Measurements from ENCODE around the gene ZNF679.
"Not testable (repeated sequence)": the region's sequence is repeated elsewhere in the genome, so short reads cannot be mapped to it uniquely, and the experiment has no call there.

ZNF679 gene

DNA sequence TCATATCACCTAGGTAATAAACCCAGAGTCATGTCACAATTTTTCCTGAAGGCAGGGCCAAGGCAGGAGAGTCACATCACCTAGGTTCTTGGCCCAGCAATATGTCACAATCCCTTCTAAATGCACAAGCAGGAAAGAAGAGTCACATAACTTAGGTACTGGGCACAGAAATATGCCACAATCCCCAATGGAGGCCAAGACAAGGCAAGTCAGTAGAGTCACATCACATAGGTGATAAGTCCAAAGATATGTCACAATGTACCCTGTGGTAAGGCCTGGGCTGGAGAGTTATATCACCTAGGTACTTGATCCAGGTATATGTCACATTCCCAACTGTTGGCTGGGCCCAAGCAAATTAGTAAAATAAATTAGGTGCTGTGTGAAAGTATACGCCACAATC lies at the start of gene ZNF679:
ZNF679 (plus strand) TSS at position 301 of the 400 bp plus-strand sequence. CDS start 20,644 bp downstream, outside the sequence.
- not testable (repeated sequence) for DNase-seq

DNA sequence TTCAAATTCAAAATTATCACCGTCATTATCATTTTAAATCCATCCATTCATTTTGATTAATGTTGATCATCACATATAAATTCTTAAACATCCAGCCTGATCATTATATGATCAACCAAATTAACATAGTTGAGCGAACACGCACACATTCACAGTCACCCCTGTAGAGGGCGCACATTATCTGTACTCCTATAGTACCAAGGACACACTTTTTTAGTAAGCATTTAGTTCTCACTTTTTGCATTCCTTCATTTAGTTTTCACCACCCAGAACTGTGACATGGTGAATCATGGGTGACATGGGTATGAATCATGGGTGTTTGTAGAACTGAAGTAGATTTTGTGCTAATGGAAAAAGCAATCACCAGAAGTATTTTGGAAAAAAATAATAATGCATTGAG lies 47.3 kb upstream of the ZNF679 start:
- DNase-seq = no peak

DNA sequence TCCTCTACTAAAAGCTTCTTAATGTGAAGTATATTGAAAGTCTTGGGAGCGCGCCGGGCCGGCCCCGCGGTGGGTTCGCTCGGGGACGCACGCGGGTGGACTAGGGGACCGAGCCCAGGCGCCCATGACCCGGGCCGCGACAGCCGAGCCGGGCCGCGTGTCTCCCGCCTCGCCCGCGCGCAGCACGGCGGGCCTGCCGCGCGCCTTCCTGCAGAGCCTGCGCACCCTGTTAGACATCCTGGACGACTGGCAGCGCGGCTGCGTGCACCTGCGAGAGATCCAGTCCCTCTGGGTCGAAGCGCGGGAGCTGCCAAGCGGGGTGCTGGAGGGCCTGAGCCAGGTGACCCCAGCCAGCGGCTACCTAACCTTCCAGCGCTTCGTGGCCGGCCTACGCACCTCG lies 46.7 kb upstream of the ZNF679 start:
- no peak for DNase-seq

DNA sequence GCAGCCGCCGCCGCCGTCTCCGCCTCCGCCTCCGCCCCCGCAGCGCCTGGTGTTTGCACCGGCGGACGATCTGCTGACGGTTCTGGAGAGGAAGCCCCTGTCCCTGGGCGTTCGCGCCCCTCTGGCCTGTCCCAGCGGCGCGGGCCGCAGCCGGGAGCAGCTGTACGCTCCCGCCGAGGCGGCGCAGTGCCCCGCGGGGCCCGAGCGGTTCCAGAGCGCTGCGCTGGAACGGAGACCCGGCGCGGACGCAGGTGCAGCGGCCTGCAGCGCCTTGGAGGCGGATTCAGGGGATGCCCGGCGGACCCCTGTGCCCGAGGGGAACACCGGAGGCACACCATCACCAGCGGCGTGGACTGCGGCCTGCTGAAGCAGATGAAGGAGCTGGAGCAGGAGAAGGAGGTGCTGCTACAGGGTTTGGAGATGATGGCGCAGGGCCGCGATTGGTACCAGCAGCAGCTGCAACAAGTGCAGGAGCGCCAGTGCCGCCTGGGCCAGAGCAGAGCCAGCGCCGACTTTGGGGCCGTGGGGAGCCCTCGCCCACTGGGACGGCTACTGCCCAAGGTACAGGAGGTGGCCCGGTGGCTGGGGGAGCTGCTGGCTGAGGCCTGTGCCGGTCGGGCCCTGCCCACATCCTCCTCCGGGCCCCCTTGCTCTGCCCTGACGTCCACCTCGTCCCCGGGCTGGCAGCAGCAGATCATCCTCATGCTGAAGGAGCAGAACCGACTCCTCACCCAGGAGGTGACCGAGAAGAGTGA lies 46.1 kb upstream of the ZNF679 start:
- no peak for DNase-seq

DNA sequence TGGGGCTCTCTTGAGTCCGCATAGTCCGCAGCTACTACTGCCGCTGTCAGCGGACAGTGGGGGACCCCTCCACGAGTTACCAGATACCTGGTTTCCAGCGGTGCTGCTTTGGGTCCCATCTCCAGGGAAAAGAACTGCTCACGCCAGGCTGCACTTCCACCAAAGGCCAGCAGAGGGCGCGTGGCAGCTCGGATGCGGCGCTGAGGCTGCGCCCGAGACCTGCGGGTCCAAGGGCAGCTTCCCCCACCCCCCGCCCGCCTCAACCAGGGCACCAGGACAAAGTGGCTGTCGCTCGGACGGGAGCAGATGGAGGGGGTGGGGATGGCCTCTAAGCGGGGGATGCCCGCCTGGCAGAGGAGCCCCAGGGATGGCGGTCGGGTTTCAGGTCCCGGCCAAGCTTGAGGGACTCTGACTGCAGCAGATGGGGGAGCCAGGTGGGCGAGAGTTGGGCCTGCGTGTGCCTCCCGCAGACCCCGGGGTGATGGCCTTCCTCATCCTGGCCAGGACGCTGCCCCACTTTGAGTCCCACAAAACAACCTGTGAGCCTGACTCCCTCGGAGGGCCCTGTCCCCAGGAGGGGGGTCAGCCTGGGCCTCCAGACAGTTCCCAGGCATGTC lies 45.0 kb upstream of the ZNF679 start:
- peak; percentile 51 for DNase-seq

DNA sequence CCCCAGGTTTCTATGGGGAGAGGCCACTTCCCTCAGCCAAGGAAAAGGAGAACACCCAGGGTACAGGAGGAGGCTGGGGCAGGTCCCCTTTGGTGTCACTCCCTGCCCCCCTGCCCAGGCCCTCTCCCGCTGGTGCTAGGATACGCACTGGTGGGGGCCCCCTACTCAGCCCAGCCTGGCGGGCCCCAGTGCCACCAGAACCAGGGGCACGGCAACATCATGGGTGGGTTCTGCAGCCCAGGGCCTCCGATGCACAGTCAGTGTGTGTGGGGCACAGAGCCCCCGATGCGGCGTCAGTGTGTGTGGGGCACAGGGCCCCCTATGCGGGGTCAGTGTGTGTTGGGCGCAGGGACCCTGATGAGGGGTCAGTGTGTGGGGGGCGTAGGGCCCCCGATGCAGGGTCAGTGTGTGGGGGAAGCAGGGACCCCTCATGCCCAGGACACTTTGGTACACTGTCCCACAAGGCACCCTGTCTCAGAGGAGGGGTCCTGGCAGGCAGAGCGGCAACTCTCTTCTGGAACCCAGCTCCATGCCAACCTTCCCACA lies 44.4 kb upstream of the ZNF679 start:
- no peak for DNase-seq

DNA sequence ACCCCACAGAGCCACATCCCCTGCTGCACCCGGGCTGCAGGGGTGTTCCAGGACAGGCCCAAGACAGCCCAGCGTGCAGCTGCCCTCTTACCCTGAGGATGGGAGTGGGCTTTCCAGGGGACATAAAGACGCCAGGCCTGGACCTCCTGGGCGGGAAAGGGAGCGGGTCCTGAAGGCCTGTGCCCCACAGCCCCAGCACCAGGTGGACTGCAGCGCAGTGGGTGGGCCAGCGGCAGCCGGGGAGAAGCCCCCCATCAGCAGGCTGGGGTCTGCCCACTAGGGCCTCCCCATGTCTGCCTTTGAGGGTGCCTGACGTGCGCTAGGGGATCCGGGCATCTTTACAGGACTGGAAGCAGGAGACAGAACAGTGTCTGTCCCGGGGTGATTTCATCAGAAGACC lies 43.9 kb upstream of the ZNF679 start:
- no peak for DNase-seq

DNA sequence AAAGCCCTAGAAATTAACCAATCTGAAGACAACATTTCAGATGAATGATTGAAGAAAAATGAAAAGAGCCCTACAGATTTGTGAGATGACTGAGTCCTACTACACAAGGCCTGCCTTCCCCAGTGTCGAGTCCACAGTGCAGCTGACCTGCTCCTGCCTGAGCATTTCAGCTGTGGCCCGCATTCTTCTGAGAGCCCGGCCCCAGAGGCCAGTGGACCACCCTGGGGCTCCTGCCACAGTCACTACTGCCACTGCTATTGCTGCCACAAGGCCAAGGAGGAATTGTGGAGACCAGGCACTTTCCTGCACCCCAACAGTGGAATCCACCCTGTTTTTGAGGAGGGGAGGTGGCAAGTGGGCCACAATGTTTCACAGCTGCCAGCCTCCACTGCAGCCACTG lies 40.9 kb upstream of the ZNF679 start:
- no peak for DNase-seq

DNA sequence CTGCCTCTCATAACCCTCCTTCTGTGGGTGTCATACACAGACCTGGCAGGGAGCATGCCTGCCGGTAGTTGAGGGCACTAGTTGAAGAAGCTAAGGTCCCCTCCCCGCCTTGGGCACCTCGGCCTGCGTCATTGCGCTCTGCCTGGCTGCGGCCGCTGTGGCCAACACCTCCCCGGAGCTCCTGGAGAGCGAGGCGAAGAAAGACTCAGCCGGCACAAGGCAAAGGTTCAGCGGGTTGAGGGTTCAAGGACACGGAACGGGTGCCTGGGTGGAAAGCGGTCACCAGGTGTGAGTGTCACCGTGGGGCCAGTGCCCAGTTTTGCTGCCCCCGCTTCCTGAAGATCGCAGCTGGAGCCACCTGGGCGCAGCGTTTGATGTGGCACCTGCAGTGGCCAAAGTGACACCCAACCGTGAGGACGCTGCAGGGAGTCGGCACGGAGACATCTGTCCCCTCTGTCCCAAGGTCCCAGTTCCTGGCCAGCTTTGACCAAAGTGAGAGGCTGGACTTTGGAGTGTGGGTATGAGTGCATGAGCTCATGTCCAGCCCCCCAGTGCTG lies 36.0 kb upstream of the ZNF679 start:
- no peak for DNase-seq

DNA sequence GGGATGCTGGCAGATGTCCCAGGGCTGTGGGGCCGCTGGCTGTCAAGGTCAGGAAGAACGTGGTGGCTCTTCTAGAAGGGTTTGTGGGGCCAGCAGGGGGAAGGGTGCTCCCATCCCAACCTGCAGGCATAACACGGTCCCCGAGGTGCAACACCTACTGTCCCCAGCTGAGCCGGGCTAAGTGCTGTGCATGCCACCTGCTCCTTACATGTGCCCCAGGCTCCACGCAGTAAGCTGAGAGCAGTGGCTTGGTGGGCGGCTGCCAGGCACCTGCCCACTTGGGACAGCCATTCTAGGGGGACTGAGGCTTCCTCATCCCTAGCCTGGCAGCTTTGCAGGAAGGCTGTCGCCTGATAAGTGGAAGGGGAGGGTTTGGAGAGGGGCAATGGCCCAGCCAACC lies 35.5 kb upstream of the ZNF679 start:
- no peak for DNase-seq

DNA sequence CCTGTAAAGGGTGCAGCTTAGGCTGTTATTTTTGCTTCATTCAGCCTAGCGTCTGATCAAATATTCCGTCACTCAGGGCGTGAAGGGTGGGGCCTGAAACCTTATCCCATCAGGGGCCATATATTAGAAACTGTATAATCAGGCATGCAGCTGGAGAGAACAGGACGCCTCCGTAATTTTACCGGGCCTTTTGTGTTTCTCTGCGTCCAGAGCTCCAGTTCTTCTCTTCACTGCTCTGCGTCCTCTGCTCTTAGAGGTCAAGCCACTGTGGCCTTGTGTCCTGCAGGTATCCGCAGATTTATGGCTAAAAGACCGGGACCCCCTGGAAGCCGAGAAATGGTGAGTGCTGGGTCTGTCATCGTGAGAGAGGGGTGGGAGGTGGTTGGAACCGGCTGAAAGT lies 21.4 kb upstream of the ZNF679 start, which contains the start of gene ZNF735:
ZNF735 (plus strand) TSS at position 301 of the 400 bp plus-strand sequence; CDS start at position 301, 0 bp downstream.
- DNase-seq = no peak

DNA sequence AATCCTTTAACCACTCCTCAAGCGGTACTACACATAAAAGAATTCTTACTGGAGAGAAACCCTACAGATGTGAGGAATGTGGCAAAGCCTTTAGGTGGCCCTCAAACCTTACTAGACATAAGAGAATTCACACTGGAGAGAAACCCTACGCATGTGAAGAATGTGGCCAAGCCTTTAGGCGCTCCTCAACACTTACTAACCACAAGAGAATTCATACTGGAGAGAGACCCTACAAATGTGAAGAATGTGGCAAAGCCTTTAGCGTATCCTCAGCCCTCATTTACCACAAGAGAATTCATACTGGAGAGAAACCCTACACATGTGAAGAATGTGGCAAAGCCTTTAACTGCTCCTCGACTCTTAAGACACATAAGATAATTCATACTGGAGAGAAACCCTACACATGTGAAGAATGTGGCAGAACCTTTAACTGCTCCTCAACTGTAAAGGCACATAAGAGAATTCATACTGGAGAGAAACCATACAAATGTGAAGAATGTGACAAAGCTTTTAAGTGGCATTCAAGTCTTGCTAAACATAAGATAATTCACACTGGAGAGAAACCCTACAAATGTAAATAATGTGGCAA lies 8.5 kb upstream of the ZNF679 start:
- DNase-seq = not testable (repeated sequence)

DNA sequence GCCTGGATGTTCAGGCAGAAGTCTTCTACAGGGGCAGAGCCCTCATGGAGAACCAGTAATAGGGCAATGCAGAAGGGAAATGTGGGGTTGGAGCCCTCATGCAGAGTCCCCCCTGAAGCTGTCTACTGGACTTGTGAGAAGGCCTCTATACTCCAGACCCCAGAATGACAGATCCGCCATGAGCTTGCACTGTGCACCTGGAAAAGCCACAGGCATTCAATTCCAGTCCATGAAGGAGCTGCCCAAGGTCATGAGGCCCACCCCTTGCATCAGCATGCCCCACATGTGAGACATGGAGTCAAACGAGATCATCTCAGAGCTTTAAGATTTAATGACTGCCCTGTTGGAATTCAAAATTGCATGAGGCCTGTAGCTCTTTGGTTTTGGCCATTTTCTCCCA lies 4.9 kb upstream of the ZNF679 start:
- no peak for DNase-seq

DNA sequence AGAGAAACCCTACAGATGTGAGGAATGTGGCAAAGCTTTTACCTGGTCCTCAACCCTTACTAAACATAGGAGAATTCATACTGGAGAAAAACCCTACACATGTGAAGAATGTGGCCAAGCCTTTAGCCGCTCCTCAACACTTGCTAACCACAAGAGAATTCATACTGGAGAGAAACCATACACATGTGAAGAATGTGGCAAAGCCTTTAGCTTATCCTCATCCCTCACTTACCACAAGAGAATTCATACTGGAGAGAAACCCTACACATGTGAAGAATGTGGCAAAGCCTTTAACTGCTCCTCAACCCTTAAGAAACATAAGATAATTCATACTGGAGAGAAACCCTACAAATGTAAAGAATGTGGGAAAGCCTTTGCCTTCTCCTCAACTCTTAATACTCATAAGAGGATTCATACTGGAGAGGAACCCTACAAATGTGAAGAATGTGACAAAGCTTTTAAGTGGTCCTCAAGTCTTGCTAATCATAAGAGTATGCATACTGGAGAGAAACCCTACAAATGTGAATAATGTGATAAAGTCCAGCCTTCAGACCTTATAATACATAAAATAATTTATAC lies 38.2 kb downstream of the ZNF679 start:
- DNase-seq = no peak

DNA sequence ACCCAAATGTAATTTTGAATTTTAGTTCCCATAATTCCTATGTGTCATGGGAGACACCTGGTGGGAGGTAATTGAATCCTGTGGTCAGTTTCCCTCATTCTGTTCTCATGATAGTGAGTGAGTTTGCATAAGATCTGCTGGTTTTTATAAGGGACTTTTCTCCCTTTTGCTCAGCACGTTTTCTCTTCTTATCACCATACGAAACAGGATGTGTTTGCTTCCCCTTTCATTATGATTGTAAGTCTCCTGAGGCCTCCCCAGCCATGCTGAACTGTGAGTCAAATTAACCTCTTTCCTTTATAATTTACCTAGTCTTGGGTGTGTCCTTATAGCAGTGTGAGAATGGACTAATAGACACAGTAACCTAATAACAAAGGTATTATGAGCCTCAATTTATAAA lies 49.4 kb downstream of the ZNF679 start:
- no peak for DNase-seq

DNA sequence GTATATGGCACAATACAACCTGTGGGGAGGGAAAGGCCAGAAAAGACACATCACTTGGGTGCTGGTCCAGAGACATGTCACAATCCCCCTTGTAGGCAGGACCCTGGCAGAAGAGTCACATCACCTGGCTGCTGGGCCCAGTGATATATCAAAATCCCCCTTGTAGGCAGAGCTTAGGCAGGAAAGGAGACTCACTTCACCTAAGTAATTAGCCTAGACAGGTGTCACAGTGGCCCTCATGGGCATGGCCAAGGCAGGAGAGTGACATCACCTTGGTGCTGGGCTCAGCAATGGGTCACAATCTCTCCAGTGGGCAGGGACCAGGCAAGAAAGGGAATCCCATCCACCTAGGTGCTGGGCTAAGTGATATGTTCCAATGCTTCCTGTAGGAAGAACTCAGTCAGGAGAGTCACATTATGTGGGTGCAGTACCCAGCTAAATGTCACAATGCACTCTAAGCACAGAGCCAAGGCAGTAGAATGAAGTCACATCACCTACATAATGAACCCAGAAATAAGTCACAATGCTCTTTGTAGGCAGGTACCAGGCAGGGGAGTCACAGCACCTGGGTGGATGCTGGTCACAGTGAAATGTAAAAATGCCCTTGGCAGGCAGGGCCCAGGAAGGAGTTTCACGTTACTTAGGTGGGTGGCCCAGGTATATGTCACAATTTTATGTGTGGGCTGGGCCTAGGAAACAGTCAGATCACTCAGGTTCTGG lies 66.6 kb downstream of the ZNF679 start:
- DNase-seq = no peak

DNA sequence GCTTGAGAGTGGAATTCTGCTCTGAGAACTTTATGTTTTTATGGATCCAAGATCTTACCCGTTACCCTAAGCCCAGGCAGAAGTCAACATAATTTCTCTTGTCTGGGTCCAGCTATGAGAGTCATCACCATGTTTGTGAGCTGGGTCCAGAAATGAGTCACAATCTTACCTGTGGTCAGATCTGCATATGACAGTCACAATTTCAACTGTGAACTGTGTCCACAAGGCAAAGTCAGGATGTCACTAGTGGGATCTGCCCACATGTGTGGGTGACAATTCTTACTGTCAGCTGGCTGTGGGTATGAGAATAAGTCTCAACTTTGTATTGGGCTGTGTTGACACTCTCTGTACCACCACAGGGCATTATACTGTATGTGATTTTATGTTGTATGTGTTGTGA lies 69.1 kb downstream of the ZNF679 start:
- DNase-seq = not testable (repeated sequence)

DNA sequence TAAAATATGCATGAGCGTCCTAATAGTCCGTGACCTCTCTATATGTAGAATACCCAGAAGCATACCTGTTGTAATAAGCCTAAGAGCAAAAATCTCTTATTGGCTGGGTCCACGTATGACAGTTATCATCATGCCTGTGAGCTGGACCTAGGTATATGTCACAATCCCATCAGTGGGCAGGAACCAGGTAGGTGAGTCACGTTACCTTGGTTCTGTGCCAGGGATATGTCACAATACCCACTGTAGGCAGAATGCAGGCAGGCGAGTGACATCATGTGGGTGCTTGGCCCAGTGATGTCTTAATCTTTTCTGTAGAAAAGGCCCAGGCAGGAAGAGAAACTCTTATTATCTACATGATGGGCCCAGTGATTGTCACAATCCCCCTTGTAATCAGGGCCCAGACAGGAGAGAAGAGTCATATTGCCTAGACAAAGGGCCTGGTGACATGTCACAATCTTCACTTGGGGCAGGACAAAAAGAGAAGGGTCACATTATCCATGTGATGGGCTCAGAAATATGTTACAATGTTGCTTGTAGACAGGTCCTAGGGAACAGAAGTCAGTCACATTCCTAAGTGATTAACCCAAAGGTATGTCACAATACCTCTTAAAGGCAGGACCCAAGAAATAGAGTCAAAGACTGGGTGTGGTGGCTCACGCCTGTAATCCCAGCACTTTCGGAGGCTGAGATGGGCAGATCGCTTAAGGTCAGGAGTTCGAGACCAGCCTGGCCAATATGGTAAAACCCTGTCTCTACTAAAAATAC lies 72.5 kb downstream of the ZNF679 start:
- DNase-seq = no peak

DNA sequence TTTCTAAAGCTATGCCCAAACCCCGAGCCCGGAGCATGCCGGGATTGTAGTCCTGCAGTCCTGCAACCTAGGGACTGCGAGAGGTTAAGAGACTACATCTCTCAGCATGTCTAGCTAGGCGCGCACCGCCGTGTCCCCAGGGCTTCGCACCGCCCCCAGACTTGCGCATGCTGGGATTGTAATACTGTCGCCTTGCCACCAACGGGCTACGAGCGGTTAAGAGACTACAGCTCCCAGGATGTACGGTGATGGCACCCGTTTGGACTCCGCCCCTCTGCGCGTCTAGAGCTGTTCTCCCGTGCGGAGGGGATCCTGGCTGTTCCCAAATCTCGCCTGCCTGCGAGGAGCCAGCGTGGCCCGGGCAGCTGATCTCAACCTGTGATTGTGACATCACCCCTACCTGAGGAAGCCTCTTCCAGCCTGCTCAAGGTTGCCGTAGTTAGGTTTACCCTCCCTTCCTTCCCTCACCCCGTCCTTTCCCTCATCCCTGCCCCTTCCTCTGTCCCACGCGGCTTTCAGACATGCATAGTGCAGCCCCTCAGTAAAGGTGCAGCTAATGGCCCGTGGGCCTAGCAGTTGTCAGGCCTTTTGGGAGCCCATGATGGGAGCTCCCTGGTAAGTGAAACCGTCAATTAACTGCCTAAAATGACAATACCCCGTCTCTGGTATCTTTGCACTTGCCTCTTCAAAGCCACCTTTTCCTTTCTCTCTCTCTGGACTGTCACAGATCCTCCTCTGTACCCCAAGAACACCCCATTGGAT lies 79.2 kb downstream of the ZNF679 start:
- DNase-seq = peak; percentile 96

DNA sequence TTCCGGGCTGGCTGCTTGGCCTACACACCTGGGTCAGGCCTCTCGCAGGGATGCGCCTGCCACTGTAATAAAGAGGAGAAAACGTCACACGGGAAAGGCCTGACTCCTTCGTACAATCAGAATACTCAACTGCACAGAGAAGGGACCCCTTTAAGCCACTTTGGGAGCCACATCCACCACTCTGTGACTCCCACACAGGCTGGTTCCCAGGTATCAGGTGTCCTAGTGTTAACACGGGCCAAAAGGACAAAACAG lies 79.7 kb downstream of the ZNF679 start:
- DNase-seq = peak; percentile 9

DNA sequence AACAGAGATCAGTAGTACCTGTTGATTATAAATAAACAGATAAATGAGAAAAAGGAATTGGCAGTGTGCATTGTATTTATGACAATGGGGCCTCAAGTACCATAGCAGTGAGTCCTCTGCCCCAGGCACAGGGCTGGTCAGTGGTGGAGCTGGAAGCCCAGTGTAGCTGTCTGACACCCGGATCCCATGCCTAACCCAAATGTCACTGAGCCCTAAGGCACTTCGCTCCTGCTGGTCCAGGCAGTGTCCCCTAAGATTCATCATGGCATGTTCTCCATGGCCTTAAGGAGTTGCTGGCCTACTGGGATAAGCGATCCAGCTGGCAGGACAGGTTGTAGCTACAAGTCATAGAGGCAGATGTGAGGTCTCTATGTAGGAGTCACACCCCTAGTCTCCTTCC lies 82.2 kb downstream of the ZNF679 start:
- DNase-seq = no peak
